Progenitor cell of endocrine pancreas (in vitro differentiated cells): Measurements from ENCODE around the gene TCERG1L. TPM values are rescaled to one million over a fixed set of nuclear protein-coding genes. Genes with fewer than 3 reads are reported as not detected.

ENCODE experiments used
- DNase-seq: peaks from one replicate; pipeline ENCODE4 v3.0.0; 2021; ENCODE audit warnings: low spot score; ENCODE audit not compliant: unreplicated experiment
- H3K27ac Mint-ChIP-seq: 2 replicates; pipeline ENCODE4 v1.8.0; 2021; ENCODE audit warnings: mild to moderate bottlenecking, moderate library complexity, mixed read lengths
- H3K27me3 Mint-ChIP-seq: 2 replicates; pipeline ENCODE4 v1.8.0; 2021; ENCODE audit warnings: mixed read lengths
- H3K36me3 Mint-ChIP-seq: 2 replicates; pipeline ENCODE4 v1.8.0; 2022; ENCODE audit warnings: mixed read lengths; ENCODE audit not compliant: insufficient read depth
- H3K4me1 Mint-ChIP-seq: 2 replicates; pipeline ENCODE4 v1.8.0; 2021; ENCODE audit warnings: low read depth, mixed read lengths
- H3K4me3 Mint-ChIP-seq: 2 replicates; pipeline ENCODE4 v1.8.0; 2021; ENCODE audit warnings: low read depth, mild to moderate bottlenecking, moderate library complexity, mixed read lengths
- H3K9me3 Mint-ChIP-seq: 2 replicates; pipeline ENCODE4 v1.8.0; 2021; ENCODE audit warnings: low read depth, mixed read lengths
- total RNA-seq: library from RNA; stranded (reverse); gene quantifications from 2 replicates; pipeline ENCODE4 v1.2.1, GENCODE V29; 2021
- TF ChIP-seq, protein P1 (sequence below): fragments of 200-600 bp; sonication (generic); IDR thresholded peaks from one replicate; pipeline ENCODE4 v1.5.0; 2021; ENCODE audit warnings: antibody characterized with exemption, mild to moderate bottlenecking; ENCODE audit not compliant: unreplicated experiment

TCERG1L gene
- total RNA-seq, 1 donor from 2014 or later: 0.53 TPM

DNA sequence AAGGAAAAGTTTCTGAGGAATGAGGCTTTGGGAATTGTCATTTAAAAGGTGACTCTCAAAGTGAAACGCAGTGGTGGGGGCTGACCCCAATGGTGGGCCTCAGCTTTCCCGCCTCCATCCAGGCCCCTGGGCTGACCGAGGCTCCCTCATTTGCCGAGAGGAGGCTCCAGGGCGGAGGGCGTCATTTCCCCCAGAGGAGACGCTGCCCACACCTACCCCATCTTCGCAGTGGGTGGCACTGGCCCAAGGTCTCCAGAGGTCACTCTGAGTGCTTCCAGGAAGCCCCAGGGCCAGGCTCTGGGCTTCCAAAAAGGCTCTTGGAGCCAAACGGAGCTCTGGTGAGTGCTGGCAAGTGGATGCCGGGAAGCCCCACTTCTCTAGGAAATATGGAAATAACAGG, 38.0 kb downstream of the TCERG1L start:
- peaks cover 23% of the 10 kb centered on the region for H3K27me3 Mint-ChIP-seq
- TF ChIP-seq, protein P1, sequence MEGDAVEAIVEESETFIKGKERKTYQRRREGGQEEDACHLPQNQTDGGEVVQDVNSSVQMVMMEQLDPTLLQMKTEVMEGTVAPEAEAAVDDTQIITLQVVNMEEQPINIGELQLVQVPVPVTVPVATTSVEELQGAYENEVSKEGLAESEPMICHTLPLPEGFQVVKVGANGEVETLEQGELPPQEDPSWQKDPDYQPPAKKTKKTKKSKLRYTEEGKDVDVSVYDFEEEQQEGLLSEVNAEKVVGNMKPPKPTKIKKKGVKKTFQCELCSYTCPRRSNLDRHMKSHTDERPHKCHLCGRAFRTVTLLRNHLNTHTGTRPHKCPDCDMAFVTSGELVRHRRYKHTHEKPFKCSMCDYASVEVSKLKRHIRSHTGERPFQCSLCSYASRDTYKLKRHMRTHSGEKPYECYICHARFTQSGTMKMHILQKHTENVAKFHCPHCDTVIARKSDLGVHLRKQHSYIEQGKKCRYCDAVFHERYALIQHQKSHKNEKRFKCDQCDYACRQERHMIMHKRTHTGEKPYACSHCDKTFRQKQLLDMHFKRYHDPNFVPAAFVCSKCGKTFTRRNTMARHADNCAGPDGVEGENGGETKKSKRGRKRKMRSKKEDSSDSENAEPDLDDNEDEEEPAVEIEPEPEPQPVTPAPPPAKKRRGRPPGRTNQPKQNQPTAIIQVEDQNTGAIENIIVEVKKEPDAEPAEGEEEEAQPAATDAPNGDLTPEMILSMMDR: no peak
- no peaks in the 10 kb centered on the region for H3K36me3 Mint-ChIP-seq
- no peak overlapping the region for H3K4me3 Mint-ChIP-seq
- H3K4me1 Mint-ChIP-seq: peaks cover 10% of the 10 kb centered on the region
- DNase-seq: no peak
- H3K9me3 Mint-ChIP-seq: no peaks in the 10 kb centered on the region
- no peak overlapping the region for H3K27ac Mint-ChIP-seq

DNA sequence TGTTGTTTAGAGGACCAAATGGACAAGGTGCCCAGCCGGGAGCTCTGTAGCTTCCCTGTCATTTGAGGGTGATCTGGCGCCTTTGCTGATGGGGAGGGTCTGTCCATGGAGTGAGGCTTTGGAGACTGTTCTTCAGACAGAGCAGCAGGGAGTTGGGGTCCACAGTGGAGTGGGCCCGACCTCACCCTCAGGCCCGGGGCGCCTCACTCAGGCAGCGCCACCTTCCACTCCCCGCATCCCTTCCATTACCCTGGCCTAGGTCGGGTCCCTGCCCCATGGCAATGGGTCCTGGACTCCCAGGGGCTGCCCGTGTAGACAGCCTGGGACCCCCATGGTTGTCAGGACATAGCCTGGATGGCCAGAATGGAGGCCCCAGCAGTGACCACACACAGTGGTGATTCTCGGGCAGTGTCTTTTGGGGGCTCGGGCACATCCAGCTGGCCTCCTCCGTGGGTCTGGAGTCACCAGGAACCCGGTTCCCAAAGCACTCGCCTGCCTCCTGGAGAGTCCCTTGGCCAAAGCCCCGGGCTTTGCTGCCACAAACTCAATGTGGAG, 38.5 kb downstream of the TCERG1L start:
- H3K36me3 Mint-ChIP-seq: no peaks in the 10 kb centered on the region
- no peaks in the 10 kb centered on the region for H3K9me3 Mint-ChIP-seq
- TF ChIP-seq, protein P1: no peak
- H3K4me3 Mint-ChIP-seq: no peak overlapping the region
- no peak for DNase-seq
- peaks cover 26% of the 10 kb centered on the region for H3K27me3 Mint-ChIP-seq
- H3K27ac Mint-ChIP-seq: no peak overlapping the region
- H3K4me1 Mint-ChIP-seq: peaks cover 10% of the 10 kb centered on the region

DNA sequence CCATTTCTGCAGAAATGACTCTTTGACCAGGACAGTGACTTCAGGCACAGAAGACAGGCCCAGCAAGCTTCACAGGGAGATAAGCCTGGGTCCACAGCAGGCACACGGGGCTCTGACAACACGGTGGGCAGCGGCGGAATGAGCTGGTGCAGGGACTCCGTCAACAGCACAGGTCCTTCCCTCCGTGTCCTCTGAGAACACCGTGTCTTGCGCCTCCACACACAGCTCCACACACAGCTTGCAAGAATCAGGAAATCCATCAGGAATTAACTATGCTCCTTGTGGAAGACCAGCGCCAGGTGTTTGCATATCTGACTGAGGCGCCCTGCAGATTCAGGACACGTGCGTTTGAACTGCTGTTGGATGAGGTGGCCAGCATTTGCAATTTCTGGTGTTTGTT, 39.6 kb downstream of the TCERG1L start:
- H3K4me1 Mint-ChIP-seq: peaks cover 10% of the 10 kb centered on the region
- H3K27me3 Mint-ChIP-seq: peaks cover 26% of the 10 kb centered on the region
- no peak overlapping the region for H3K27ac Mint-ChIP-seq
- no peaks in the 10 kb centered on the region for H3K9me3 Mint-ChIP-seq
- no peak for DNase-seq
- H3K4me3 Mint-ChIP-seq: no peak overlapping the region
- H3K36me3 Mint-ChIP-seq: no peaks in the 10 kb centered on the region
- TF ChIP-seq, protein P1: no peak

DNA sequence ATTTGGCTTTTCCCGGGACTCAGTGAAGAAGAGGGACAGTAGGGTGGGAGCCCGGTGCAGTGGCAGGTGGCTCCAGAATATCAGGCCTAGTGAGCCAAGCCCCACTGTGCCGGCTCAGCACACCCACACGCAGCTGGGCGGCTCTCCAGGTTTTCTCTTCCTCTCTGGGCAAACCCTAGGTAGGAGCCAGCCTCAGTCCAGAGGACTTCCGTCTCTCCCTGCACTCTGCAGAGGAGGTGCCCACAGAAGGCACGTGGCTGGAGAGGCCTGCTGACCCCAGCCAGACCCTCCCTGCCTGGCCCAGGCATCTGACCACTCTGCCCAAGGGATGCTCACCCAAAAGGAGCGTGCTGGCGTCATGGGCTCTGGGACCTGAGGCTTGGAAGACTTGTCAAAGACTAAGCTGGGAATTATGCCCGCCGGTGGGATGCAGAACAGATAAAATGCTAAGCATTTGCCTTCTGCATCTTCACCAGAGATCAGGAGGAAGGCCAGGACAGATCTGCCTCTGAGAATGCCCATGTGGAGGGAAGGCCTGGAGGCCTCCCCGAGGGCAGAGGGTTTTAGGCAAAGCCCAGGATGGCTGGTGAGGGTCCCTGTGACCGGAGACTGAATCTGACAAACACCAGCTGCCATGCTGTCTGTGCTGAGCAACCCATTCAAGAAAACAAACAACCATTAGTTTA, 40.2 kb downstream of the TCERG1L start:
- no peak for DNase-seq
- Mint-ChIP-seq H3K4me1 (peaks cover 10% of the 10 kb centered on the region), H3K4me3 (no peak overlapping the region), H3K9me3 (no peaks in the 10 kb centered on the region), H3K36me3 (no peaks in the 10 kb centered on the region), H3K27me3 (peaks cover 27% of the 10 kb centered on the region), H3K27ac (no peak overlapping the region)
- TF ChIP-seq, protein P1: no peak

DNA sequence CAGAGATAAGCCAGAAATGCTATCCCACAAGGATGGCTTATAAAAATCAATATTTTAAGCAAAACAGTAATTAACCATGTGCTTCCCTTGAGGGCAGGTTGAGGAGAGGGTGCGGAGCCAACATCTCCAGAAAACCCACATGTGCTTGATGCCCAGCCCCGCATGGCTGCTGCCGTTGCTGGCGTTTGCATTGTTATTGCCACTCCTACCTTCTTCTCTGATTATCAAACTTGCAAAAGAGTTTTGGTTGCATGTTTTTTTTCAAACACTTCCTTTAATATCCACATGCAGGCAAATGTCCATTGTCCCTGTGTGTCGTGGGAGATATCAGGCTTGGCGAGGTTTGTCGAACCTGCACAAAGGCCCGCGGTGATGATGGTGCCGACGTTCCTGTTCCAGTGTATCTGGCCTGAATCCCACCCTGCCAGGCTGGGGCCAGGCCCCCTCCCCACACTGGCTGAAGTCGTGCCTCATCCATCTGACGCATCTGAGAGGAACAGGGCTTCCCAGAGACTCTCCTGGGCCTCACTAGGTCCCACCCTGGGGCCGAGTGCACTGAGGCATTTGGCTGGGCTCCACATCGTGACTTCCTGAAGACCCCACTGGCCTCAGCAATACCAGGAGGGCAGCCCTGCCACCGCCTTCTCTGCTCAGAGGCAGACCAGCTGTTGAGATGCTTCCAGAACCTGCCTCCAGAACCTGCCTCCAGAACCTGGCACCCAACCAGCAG, 40.9 kb downstream of the TCERG1L start:
- Mint-ChIP-seq H3K27ac (no peak overlapping the region), H3K36me3 (no peaks in the 10 kb centered on the region), H3K27me3 (peaks cover 32% of the 10 kb centered on the region), H3K9me3 (no peaks in the 10 kb centered on the region), H3K4me1 (peaks cover 10% of the 10 kb centered on the region), H3K4me3 (no peak overlapping the region)
- DNase-seq: no peak
- TF ChIP-seq, protein P1: no peak
